GM12878 (cell line): ENCODE measurements around the gene MB. TPM values are rescaled to one million over a fixed set of nuclear protein-coding genes. Genes with fewer than 3 reads are reported as not detected.

Source experiments
- ATAC-seq: fragments of 200-7000 bp; cut with Tn5 transposase; 3 replicates; pipeline ENCODE4 v1.9.1; 2020; ENCODE audit warnings: mild to moderate bottlenecking, moderate library complexity
- BruUV-seq: library from RNA; stranded (reverse); fragments of 400-500 nt; replicated peaks from 2 replicates; lab custom pipeline; 2021; lab: Mats Ljungman, UMichigan
- CTCF ChIA-PET: fragments of 300-600 bp; sonication (Branson Sonifier 250); formaldehyde crosslinking; extraction: SDS; loops from one replicate; lab custom pipeline; 2021; ENCODE audit warnings: inconsistent platforms; lab: Yijun Ruan, JAX
- POLR2A ChIA-PET: fragments of 350-600 bp; formaldehyde crosslinking; extraction: SDS; loops from one replicate; lab custom pipeline; 2021; ENCODE audit warnings: inconsistent platforms; lab: Charles Lee
- RAD21 ChIA-PET: fragments of 300-600 bp; sonication (Branson Sonifier 250); formaldehyde crosslinking; loops from one replicate; lab custom pipeline; 2023; ENCODE audit warnings: antibody characterized with exemption; ENCODE audit not compliant: unreplicated experiment; lab: Charles Lee
- SMC1A ChIA-PET: fragments of 300-600 bp; sonication (Branson Sonifier 250); formaldehyde crosslinking; loops from one replicate; lab custom pipeline; 2023; ENCODE audit not compliant: unreplicated experiment, uncharacterized antibody; lab: Charles Lee
- DNase-seq: peaks from one replicate; pipeline ENCODE4 v3.0.0-alpha.2; 2011; ENCODE audit warnings: low read depth, low spot score
- FAIRE-seq: peaks from 3 replicates; lab custom pipeline; 2011; peaks lifted over from hg19 to GRCh38; lab: Jason Lieb, UNC
- H2AFZ ChIP-seq: 2 replicates; pipeline ENCODE4 v1.6.0; 2011; ENCODE audit warnings: low read depth, low read length, control low read depth; ENCODE audit not compliant: control insufficient read depth
- H3K27ac ChIP-seq: 2 replicates; pipeline ENCODE4 v1.5.1; 2011; ENCODE audit warnings: control low read depth; ENCODE audit not compliant: control insufficient read depth, insufficient read depth
- H3K27me3 ChIP-seq, 2 experiments: replicated peaks in 1 of 2; 2 replicates each; pipeline versions ENCODE4 v1.6.0 to v1.6.1; 2011; ENCODE audit warnings: low read length in 1 of 2; ENCODE audit not compliant: control insufficient read depth in 2 of 2, insufficient read depth in 2 of 2
- H3K36me3 ChIP-seq, 2 experiments: 2 replicates each; pipeline ENCODE4 v1.5.1; 2011; ENCODE audit warnings: low read length in 1 of 2; ENCODE audit not compliant: control insufficient read depth in 2 of 2, insufficient read depth in 2 of 2
- H3K4me1 ChIP-seq: 2 replicates; pipeline ENCODE4 v1.6.1; 2011; ENCODE audit warnings: mild to moderate bottlenecking, low read length, moderate library complexity, mixed read lengths; ENCODE audit not compliant: control insufficient read depth, insufficient read depth
- H3K4me2 ChIP-seq: 2 replicates; pipeline ENCODE4 v1.6.0; 2011; ENCODE audit warnings: control low read depth; ENCODE audit not compliant: control insufficient read depth, insufficient read depth
- H3K4me3 ChIP-seq: fragments of 200-600 bp; sonication (generic); 2 replicates; pipeline ENCODE4 v1.5.1; 2016
- H3K79me2 ChIP-seq: 2 replicates; pipeline ENCODE4 v1.6.0; 2011; ENCODE audit warnings: low read length; ENCODE audit not compliant: control insufficient read depth, insufficient read depth
- H3K9ac ChIP-seq: 2 replicates; pipeline ENCODE4 v1.8.0; 2011; ENCODE audit warnings: low read length, control low read depth, mixed read lengths; ENCODE audit not compliant: control insufficient read depth, insufficient read depth
- H3K9me3 ChIP-seq: replicated peaks from 3 replicates; pipeline ENCODE4 v1.5.1; 2011; ENCODE audit warnings: mild to moderate bottlenecking, low read length; ENCODE audit not compliant: control insufficient read depth, insufficient read depth
- H4K20me1 ChIP-seq: 2 replicates; pipeline ENCODE4 v1.6.0; 2011; ENCODE audit not compliant: control insufficient read depth, insufficient read depth
- CBX5 ChIP-seq: sonication (generic); IDR thresholded peaks from 2 replicates; pipeline ENCODE4 v1.6.1; 2016; ENCODE audit warnings: low read depth, moderate library complexity, mild to moderate bottlenecking, inconsistent platforms
- CHD2 ChIP-seq: IDR thresholded peaks from 2 replicates; pipeline ENCODE4 v1.6.1; 2011; ENCODE audit warnings: low read depth, low read length, improper control_type of control experiment, borderline replicate concordance
- ETV6 ChIP-seq, 2 experiments: fragments of 450-650 bp in 1 of 2; IDR thresholded peaks in 1 of 2; conservative IDR thresholded peaks in 1 of 2; 2 replicates each; pipeline ENCODE4 v1.6.1; 2014; ENCODE audit warnings: antibody characterized with exemption in 1 of 2, borderline replicate concordance in 1 of 2, low read depth in 1 of 2, mild to moderate bottlenecking in 1 of 2, moderate library complexity in 1 of 2
- EZH2 ChIP-seq: IDR thresholded peaks from 2 replicates; pipeline ENCODE4 v1.6.1; 2012; ENCODE audit warnings: low read depth, mild to moderate bottlenecking, control low read depth, inconsistent platforms, low read length, borderline replicate concordance; ENCODE audit not compliant: control insufficient read depth
- MEF2A ChIP-seq: IDR thresholded peaks from 2 replicates; pipeline ENCODE4 v1.6.1; 2011; ENCODE audit warnings: low read depth, mild to moderate bottlenecking, low read length, moderate library complexity; ENCODE audit not compliant: insufficient read depth
- MTA3 ChIP-seq: IDR thresholded peaks from 2 replicates; pipeline ENCODE4 v1.6.1; 2012; ENCODE audit warnings: low read length, inconsistent platforms, borderline replicate concordance
- MXI1 ChIP-seq: fragments of 150-350 bp; IDR thresholded peaks from 2 replicates; pipeline ENCODE4 v1.6.1; 2011; ENCODE audit warnings: low read depth, mild to moderate bottlenecking, inconsistent platforms, low read length, improper control_type of control experiment
- SRF ChIP-seq, 2 experiments: IDR thresholded peaks; 2 replicates each; pipeline ENCODE4 v1.6.1; 2011; ENCODE audit warnings: low read depth in 2 of 2, low read length in 2 of 2, mild to moderate bottlenecking in 1 of 2, moderate library complexity in 1 of 2
- WGBS: methylation state at CpG from one replicate; pipeline ENCODE4 v1.1.6; 2016; ENCODE audit warnings: low lambda C conversion rate; ENCODE audit not compliant: insufficient replicate concordance, insufficient coverage; ENCODE audit errors: missing lambda C conversion rate; 5-methylcytosine and 5-hydroxymethylcytosine counted together
- in situ Hi-C: fragments of 300-500 bp; cut with MboI; formaldehyde crosslinking; loops from 9 replicates; pipeline ENCODE4 v1.14.3; 2018; ENCODE audit warnings: mixed read lengths
- intact Hi-C: fragments of 100-400 bp; cut with micrococcal nuclease; formaldehyde crosslinking; loops from one replicate; pipeline ENCODE4 v1.14.2; 2022; ENCODE audit not compliant: unreplicated experiment
- polyA plus RNA-seq, 11 experiments: library from polyadenylated mRNA; depleted of rRNA in 4 of 11; unstranded in 6 of 11; stranded (reverse) in 5 of 11; fragments of >200 nt; fragmentation: Nextera tagmentation in 4 of 11; fragmentation: Illumina TruSeq in 1 of 11; extraction: Ambion mirVana in 4 of 11; extraction: Trizol in 1 of 11; gene quantifications; 1 replicate in 1 of 11; 2 replicates in 10 of 11; pipeline versions ENCODE4 v1.2.1 to v1.2.3, GENCODE V29; 2011 to 2016; ENCODE audit warnings: inconsistent platforms in 2 of 11, missing spikeins in 2 of 11, low read depth in 1 of 11
- total RNA-seq, 4 experiments: library from RNA; depleted of rRNA in 3 of 4; stranded (reverse); fragments of >200 nt in 3 of 4; fragmentation: Illumina TruSeq in 1 of 4; extraction: Trizol in 1 of 4; gene quantifications; 2 replicates each; pipeline versions ENCODE4 v1.2.1 to v1.2.3, GENCODE V29; 2013 to 2021
- TF ChIP-seq, protein P1 (sequence below): fragments of 150-350 bp; IDR thresholded peaks from 2 replicates; pipeline ENCODE4 v1.6.1; 2016; ENCODE audit warnings: low read depth, low read length
- TF ChIP-seq, protein P2 (sequence below): IDR thresholded peaks from 2 replicates; pipeline ENCODE4 v1.6.1; 2012; ENCODE audit warnings: low read depth, low read length, improper control_type of control experiment

MB gene
- total and polyA plus RNA-seq, 10 of the 15 experiments (the other 5 are each of a cell fraction or from before 2014, with no cell fraction given) = 0.09 to 0.41 (median 0.23) TPM; not detected in 3

DNA sequence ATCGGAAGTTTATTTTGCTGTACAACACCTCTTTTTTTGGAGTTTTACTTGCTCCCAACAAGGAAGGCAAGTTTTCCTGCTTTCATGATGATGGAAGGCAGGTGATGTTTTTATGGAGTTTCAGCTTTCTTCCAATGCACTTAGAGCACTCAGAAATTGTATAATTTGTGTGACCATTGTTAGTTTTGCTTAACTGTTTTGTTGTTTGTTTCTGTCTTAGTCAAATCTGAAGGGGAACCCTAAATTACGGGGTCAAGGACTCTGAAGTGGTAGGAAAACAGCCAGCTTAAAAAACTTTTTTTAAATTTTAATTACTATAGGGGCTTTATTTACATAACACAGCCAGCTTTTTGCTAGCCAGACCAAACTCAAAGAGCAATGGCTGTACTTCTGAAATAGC is 45.8 kb upstream of the MB start (continued):
- TF ChIP-seq, protein P1, sequence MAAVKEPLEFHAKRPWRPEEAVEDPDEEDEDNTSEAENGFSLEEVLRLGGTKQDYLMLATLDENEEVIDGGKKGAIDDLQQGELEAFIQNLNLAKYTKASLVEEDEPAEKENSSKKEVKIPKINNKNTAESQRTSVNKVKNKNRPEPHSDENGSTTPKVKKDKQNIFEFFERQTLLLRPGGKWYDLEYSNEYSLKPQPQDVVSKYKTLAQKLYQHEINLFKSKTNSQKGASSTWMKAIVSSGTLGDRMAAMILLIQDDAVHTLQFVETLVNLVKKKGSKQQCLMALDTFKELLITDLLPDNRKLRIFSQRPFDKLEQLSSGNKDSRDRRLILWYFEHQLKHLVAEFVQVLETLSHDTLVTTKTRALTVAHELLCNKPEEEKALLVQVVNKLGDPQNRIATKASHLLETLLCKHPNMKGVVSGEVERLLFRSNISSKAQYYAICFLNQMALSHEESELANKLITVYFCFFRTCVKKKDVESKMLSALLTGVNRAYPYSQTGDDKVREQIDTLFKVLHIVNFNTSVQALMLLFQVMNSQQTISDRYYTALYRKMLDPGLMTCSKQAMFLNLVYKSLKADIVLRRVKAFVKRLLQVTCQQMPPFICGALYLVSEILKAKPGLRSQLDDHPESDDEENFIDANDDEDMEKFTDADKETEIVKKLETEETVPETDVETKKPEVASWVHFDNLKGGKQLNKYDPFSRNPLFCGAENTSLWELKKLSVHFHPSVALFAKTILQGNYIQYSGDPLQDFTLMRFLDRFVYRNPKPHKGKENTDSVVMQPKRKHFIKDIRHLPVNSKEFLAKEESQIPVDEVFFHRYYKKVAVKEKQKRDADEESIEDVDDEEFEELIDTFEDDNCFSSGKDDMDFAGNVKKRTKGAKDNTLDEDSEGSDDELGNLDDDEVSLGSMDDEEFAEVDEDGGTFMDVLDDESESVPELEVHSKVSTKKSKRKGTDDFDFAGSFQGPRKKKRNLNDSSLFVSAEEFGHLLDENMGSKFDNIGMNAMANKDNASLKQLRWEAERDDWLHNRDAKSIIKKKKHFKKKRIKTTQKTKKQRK = no peak
- TF ChIP-seq MXI1 = no peak

DNA sequence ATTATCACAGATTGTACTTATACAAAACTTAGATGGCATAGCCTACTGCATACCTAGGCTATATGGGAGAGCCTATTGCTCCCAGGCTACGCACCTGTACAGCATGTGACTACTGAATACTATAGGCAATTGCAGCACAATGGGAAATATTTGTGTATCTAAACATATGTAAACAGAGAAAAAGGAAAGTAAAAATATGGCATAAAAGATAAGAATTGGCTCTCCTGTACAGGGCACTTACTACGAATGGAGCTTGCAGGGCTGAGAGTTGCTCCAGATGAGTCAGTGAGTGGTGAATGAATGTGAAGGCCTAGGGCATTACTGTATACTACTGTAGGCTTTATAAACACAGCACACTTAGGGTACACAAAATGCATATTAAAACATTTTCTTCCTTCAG is 44.3 kb upstream of the MB start:
- Histone ChIP-seq H3K4me2 (no peak overlapping the region), H3K27ac (no peak overlapping the region), H2AFZ (no peak overlapping the region), H3K4me1 (peaks cover 3% of the 10 kb centered on the region; the same call in 1 of the 2 replicates), H4K20me1 (no peaks in the 10 kb centered on the region), H3K9me3 (peaks cover 3% of the 10 kb centered on the region; the same call in 2 of the 3 replicates), H3K36me3 (peaks cover 5 to 27% of the 10 kb centered on the region in 2 experiments), H3K9ac (no peak overlapping the region), H3K79me2 (no peaks in the 10 kb centered on the region), H3K4me3 (no peak overlapping the region), H3K27me3 (no peaks in the 10 kb centered on the region)
- ChIA-PET RAD21 (no interaction called here), POLR2A (no interaction called here), CTCF (no interaction called here), SMC1A (interaction anchor here (1.1 kb wide), 1 partner anchor 13 kb away, joined by 5 read pairs; the partner anchor contains the start of gene APOL6)
- ATAC-seq (0 out of 3 replicates have a peak, but pooled peaks have one; percentile 36), FAIRE-seq (no peak), DNase-seq (no peak)
- no TSS peak for BruUV-seq
- in situ Hi-C loops = no loop called here
- WGBS = 92% methylated on average over 2 of the region's 2 CpGs
- no peak for TF ChIP-seq SRF (IDR thresholded peaks at IDR 0.05; ENCODE audit: low read depth in 2 of 2, low read length in 2 of 2)
- TF ChIP-seq, protein P1 = no peak
- TF ChIP-seq ETV6 (conservative IDR thresholded peaks at IDR 0.05 in 1 of 2, IDR thresholded peaks at IDR 0.05 in 1 of 2; ENCODE audit: borderline replicate concordance in 1 of 2, low read depth in 1 of 2) = no peak
- TF ChIP-seq EZH2 = no peak
- no peak for TF ChIP-seq MTA3
- TF ChIP-seq CHD2 = no peak
- TF ChIP-seq, protein P2, sequence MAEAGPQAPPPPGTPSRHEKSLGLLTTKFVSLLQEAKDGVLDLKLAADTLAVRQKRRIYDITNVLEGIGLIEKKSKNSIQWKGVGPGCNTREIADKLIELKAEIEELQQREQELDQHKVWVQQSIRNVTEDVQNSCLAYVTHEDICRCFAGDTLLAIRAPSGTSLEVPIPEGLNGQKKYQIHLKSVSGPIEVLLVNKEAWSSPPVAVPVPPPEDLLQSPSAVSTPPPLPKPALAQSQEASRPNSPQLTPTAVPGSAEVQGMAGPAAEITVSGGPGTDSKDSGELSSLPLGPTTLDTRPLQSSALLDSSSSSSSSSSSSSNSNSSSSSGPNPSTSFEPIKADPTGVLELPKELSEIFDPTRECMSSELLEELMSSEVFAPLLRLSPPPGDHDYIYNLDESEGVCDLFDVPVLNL = no peak
- no peak for TF ChIP-seq MEF2A
- no peak for TF ChIP-seq CBX5
- intact Hi-C loops = no loop called here
